H1 (cell line): ENCODE data around the gene DMBT1.

Experiments used
- BRCA1 ChIP-seq: IDR thresholded peaks from 2 replicates; pipeline ENCODE4 v1.6.1; 2012; ENCODE audit warnings: low read depth, low read length, improper control_type of control experiment
- CEBPB ChIP-seq: IDR thresholded peaks from 2 replicates; pipeline ENCODE4 v1.6.1; 2012; ENCODE audit warnings: low read depth, low read length
- CTCF ChIP-seq, 3 experiments: IDR thresholded peaks; 1 replicate in 2 of 3; 2 replicates in 1 of 3; pipeline versions ENCODE4 v1.5.1 to v1.6.1; 2011; ENCODE audit warnings: low read length in 3 of 3, mild to moderate bottlenecking in 3 of 3, inconsistent platforms in 2 of 3, low read depth in 1 of 3, moderate library complexity in 1 of 3; ENCODE audit not compliant: insufficient read depth in 1 of 3; ENCODE audit errors: control extremely low read depth in 1 of 3
- EZH2 ChIP-seq: fragments of 200-600 bp; sonication (generic); IDR thresholded peaks from 2 replicates; pipeline ENCODE4 v1.7.1; 2012; ENCODE audit warnings: low read depth, mild to moderate bottlenecking, moderate library complexity, low read length, inconsistent platforms; ENCODE audit not compliant: severe bottlenecking
- GABPA ChIP-seq: IDR thresholded peaks from 2 replicates; pipeline ENCODE4 v1.6.1; 2011; ENCODE audit warnings: mild to moderate bottlenecking, low read length, moderate library complexity, borderline replicate concordance; ENCODE audit not compliant: insufficient read depth
- POLR2A ChIP-seq, 2 experiments: IDR thresholded peaks; 1 replicate in 1 of 2; 2 replicates in 1 of 2; pipeline ENCODE4 v1.6.1; 2011; ENCODE audit warnings: low read depth in 2 of 2, low read length in 2 of 2, mild to moderate bottlenecking in 2 of 2; ENCODE audit errors: control extremely low read depth in 1 of 2
- POLR2AphosphoS5 ChIP-seq: IDR thresholded peaks from 2 replicates; pipeline ENCODE4 v1.6.1; 2011; ENCODE audit warnings: low read depth, low read length

- no peak for TF ChIP-seq POLR2A (IDR thresholded peaks at IDR 0.05; ENCODE audit: control extremely low read depth in 1 of 2, low read depth in 2 of 2, low read length in 2 of 2)
- no peak for TF ChIP-seq POLR2AphosphoS5
- TF ChIP-seq EZH2 = no peak
- TF ChIP-seq CEBPB = no peak
- TF ChIP-seq BRCA1 = no peak
- no peak for TF ChIP-seq GABPA
- TF ChIP-seq CTCF (IDR thresholded peaks at IDR 0.05; ENCODE audit: control extremely low read depth in 1 of 3, insufficient read depth in 1 of 3, low read depth in 1 of 3, low read length in 3 of 3) = no peak
Measured at GRCh38 chr10:122526892-122527291, 33.7 kb upstream of the DMBT1 start.
